SHP77 treated with DMSO at 0.1 percent for 48 hours (cell line): ENCODE measurements around the gene ERFL.
A peak's percentile ranks its signal among the peaks of the same experiment; 100 is the strongest.

Source experiments
- DNase-seq: peaks from one replicate; lab custom pipeline; 2025; lab: John Stamatoyannopoulos, UW

ERFL gene

GRCh38 chr19:41928221-41928683 is at the start of gene ERFL:
ERFL (minus strand) TSS chr19:41928449; CDS start chr19:41912919, 15,530 bp downstream.
- DNase-seq = no peak

- no peak for DNase-seq
These were observed 49.7 kb upstream of the ERFL start for GRCh38 chr19:41977916-41978315.

GRCh38 chr19:41974652-41975051 is 46.4 kb upstream of the ERFL start:
- DNase-seq = no peak

- no peak for DNase-seq
These were observed 43.1 kb upstream of the ERFL start for GRCh38 chr19:41971363-41971762.

- DNase-seq = no peak
These were observed 41.7 kb upstream of the ERFL start for GRCh38 chr19:41969772-41970458.

- no peak for DNase-seq
These were observed 40.7 kb upstream of the ERFL start for GRCh38 chr19:41968751-41969595.

- no peak for DNase-seq
These were observed 39.0 kb upstream of the ERFL start for GRCh38 chr19:41967054-41967783.

- no peak for DNase-seq
These were observed 36.9 kb upstream of the ERFL start for GRCh38 chr19:41965106-41965505.

- no peak for DNase-seq
These were observed 32.7 kb upstream of the ERFL start for GRCh38 chr19:41960973-41961372.

- peak; percentile 86 for DNase-seq
These were observed 31.1 kb upstream of the ERFL start, which contains the start of gene RABAC1 for GRCh38 chr19:41959056-41960053. RABAC1 (minus strand) TSS chr19:41959321; CDS start chr19:41959292, 29 bp downstream.

- DNase-seq = no peak
These were observed 30.3 kb upstream of the ERFL start for GRCh38 chr19:41958367-41959055.

- peak; percentile 64 for DNase-seq
These were observed 29.7 kb upstream of the ERFL start for GRCh38 chr19:41957838-41958366.

- DNase-seq = no peak
These were observed 29.1 kb upstream of the ERFL start for GRCh38 chr19:41957161-41957837.

- no peak for DNase-seq
These were observed 28.4 kb upstream of the ERFL start for GRCh38 chr19:41956621-41957020.

- no peak for DNase-seq
These were observed 27.3 kb upstream of the ERFL start for GRCh38 chr19:41955521-41955920.

- peak; percentile 20 for DNase-seq
These were observed 23.5 kb upstream of the ERFL start for GRCh38 chr19:41951686-41952172.

- DNase-seq = no peak
These were observed 18.8 kb upstream of the ERFL start for GRCh38 chr19:41947091-41947490.

- no peak for DNase-seq
These were observed 17.0 kb upstream of the ERFL start for GRCh38 chr19:41945135-41945766.

- DNase-seq = no peak
These were observed 16.1 kb upstream of the ERFL start for GRCh38 chr19:41944336-41944735.
